Myometrial cell (primary cell): Measurements from ENCODE around the gene AIFM3. TPM values are rescaled to one million over a fixed set of nuclear protein-coding genes. Genes with fewer than 3 reads are reported as not detected.

Experiments used
- total RNA-seq: library from RNA; depleted of rRNA; stranded (reverse); fragments of >200 nt; gene quantifications from 2 replicates; pipeline ENCODE4 v1.2.3, GENCODE V29; 2015

The AIFM3 gene, protein sequence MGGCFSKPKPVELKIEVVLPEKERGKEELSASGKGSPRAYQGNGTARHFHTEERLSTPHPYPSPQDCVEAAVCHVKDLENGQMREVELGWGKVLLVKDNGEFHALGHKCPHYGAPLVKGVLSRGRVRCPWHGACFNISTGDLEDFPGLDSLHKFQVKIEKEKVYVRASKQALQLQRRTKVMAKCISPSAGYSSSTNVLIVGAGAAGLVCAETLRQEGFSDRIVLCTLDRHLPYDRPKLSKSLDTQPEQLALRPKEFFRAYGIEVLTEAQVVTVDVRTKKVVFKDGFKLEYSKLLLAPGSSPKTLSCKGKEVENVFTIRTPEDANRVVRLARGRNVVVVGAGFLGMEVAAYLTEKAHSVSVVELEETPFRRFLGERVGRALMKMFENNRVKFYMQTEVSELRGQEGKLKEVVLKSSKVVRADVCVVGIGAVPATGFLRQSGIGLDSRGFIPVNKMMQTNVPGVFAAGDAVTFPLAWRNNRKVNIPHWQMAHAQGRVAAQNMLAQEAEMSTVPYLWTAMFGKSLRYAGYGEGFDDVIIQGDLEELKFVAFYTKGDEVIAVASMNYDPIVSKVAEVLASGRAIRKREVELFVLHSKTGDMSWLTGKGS
- total RNA-seq = 0.35 TPM in 1 of 2 replicates, not detected in the other

GRCh38 chr22:20966883-20967696, at the start of gene AIFM3:
Gene AIFM3, plus strand, starts transcription at chr22:20967255. Its CDS starts 690 bp downstream, at chr22:20967945.

DNA sequence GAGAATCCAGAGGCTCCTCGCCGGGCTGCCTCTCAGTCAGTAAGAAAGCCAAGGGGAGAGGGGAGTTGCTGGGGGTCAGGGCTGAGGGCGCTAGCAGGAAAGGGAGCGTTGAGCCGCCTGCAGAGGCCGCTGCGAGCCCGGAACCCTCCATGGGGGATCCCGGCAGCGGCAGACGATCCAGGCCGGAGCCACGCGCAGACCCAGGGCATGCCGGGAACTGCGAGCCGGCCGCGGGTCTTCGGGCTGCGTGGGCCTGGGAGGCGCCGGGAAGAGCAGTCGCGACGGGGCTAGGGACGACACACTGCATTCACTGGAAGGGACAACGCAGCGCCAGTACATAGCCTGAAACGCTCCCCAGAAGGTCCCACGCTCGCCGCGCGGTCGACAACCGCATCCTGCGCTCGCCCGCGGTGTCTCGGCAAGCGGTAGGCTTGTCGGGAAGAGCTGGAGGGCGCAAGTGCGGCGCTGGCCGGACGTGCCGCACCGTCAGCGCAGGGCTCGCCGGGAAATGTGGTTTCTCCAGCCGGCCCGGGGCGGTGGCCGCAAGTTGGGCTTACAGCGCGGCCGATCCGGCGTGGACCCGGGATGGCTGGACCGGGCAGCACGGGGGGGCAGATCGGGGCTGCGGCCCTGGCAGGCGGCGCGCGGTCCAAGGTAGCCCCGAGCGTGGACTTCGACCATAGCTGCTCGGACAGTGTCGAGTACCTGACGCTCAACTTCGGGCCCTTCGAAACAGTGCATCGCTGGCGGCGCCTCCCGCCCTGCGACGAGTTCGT, 14.9 kb downstream of the AIFM3 start, which contains the start of gene LZTR1:
Gene LZTR1 (plus strand): TSS at position 511 of the 776 bp plus-strand sequence. CDS start 75 bp downstream, at position 586.

DNA sequence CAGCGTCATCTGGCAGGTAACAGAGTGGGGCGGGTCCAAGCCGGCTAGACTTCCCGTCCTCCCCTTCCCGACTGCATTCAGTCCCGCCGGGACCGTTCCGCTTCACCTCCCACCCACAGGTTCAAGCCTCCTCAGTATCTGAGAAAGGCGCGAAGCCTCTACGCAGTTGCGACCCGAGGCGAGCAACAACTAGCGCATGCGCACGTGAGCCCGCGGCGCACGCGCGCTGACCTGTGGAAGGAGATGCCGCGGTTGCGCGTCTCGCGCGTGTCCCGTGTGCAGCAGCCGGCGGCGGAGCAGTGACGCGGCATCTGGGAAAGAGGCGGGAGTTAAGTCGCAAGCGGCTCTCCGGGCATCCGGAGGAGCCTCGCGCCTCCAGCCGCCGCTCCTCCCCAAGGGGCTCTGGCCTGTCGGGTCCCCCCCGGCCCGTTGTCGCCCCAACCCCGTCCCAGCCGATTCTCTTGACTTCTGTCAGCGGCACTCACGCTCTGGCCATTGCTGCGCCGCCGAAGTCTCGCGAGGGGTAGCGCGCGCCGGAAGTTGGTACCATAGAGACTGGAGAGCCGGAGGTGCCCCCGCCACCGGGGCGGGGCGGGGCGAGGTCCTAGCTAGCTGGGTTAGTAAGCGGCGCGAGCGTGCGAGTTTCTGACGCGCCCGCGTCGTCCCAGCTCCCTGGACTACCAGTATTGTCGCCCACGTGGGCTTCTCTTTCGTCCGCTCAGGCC, 34.7 kb downstream of the AIFM3 start, which contains the start of gene THAP7:
Gene THAP7 (minus strand): TSS at position 518 of the 725 bp plus-strand sequence. CDS start 207 bp downstream, at position 311.

GRCh38 chr22:21014726-21015465, 47.8 kb downstream of the AIFM3 start, which contains the start of gene P2RX6:
Gene P2RX6, plus strand, starts transcription at chr22:21015165. Its CDS starts 10 bp downstream, at chr22:21015175.

Other genes starting within 250 kb of the AIFM3 start
- 0.29 and 0.71 TPM in 2 replicates for gene SERPIND1, start 193.1 kb upstream of the AIFM3 start, total RNA-seq
- 47.1 and 61.1 TPM in 2 replicates for gene PI4KA, start 108.4 kb upstream of the AIFM3 start, total RNA-seq
- 13.8 and 15.3 TPM in 2 replicates for gene SNAP29, start 108.2 kb upstream of the AIFM3 start, total RNA-seq
- gene CRKL, start 49.8 kb upstream of the AIFM3 start, total RNA-seq = 32.6 TPM in 2 replicates
- gene LZTR1, start 15.0 kb downstream of the AIFM3 start, total RNA-seq = 33.2 and 36.3 TPM in 2 replicates
- gene THAP7, start 34.9 kb downstream of the AIFM3 start, total RNA-seq = 23.6 TPM in 2 replicates
- gene P2RX6, start 47.9 kb downstream of the AIFM3 start, total RNA-seq = 1.2 TPM in 1 of 2 replicates, not detected in the other
- under 0.01 TPM in 1 of 2 replicates, not detected in the other for gene SLC7A4, start 65.3 kb downstream of the AIFM3 start, total RNA-seq
- gene LRRC74B, start 78.7 kb downstream of the AIFM3 start, total RNA-seq = not detected in 2 replicates